PC-3 (cell line): ENCODE results near the gene TMEM170B. TPM values are rescaled to one million over a fixed set of nuclear protein-coding genes. Genes with fewer than 3 reads are reported as not detected.

ENCODE experiments used
- ATAC-seq: fragments of 200-7000 bp; cut with Tn5 transposase; 2 replicates; pipeline ENCODE4 v1.9.1; 2020; ENCODE audit warnings: mild to moderate bottlenecking, moderate library complexity
- BruUV-seq: library from RNA; stranded (reverse); fragments of 400-500 nt; replicated peaks from 2 replicates; lab custom pipeline; 2021; lab: Mats Ljungman, UMichigan
- CTCF ChIA-PET: fragments of 300-600 bp; sonication (Branson Sonifier 250); formaldehyde crosslinking; loops from one replicate; lab custom pipeline; 2022; ENCODE audit warnings: antibody characterized with exemption; lab: Charles Lee
- POLR2A ChIA-PET: fragments of 300-600 bp; sonication (Branson Sonifier 250); formaldehyde crosslinking; loops from one replicate; lab custom pipeline; 2022; ENCODE audit warnings: antibody characterized with exemption; ENCODE audit not compliant: unreplicated experiment; lab: Charles Lee
- DNase-seq: peaks from one replicate; pipeline ENCODE4 v3.0.0-alpha.2; 2015
- H2AFZ ChIP-seq: fragments of 300-600 bp; sonication (generic); 2 replicates; pipeline ENCODE4 v1.6.0; 2016; ENCODE audit warnings: antibody characterized with exemption, low read length
- H3F3A ChIP-seq: fragments of 300-600 bp; sonication (generic); one replicate; pipeline ENCODE4 v1.6.0; 2017; ENCODE audit warnings: antibody characterized with exemption, low read length, control low read depth, mild to moderate bottlenecking; ENCODE audit not compliant: unreplicated experiment
- H3K27ac ChIP-seq: fragments of 300-600 bp; sonication (generic); 2 replicates; pipeline ENCODE4 v1.5.1; 2016; ENCODE audit warnings: mild to moderate bottlenecking, low read length
- H3K27me3 ChIP-seq: fragments of 300-600 bp; sonication (generic); 2 replicates; pipeline ENCODE4 v1.6.1; 2016; ENCODE audit warnings: low read length, mixed read lengths
- H3K36me3 ChIP-seq: fragments of 300-600 bp; sonication (generic); 2 replicates; pipeline ENCODE4 v1.6.1; 2016; ENCODE audit warnings: low read depth, mixed run types, low read length, mixed read lengths
- H3K4me1 ChIP-seq: fragments of 300-600 bp; sonication (generic); 2 replicates; pipeline ENCODE4 v1.5.1; 2016; ENCODE audit warnings: low read length; ENCODE audit not compliant: insufficient read depth
- H3K4me2 ChIP-seq: fragments of 300-600 bp; sonication (generic); 2 replicates; pipeline ENCODE4 v1.6.0; 2016; ENCODE audit warnings: low read length
- H3K4me3 ChIP-seq: fragments of 300-600 bp; sonication (generic); 2 replicates; pipeline ENCODE4 v1.5.1; 2016; ENCODE audit warnings: mild to moderate bottlenecking, low read length, mixed read lengths
- H3K79me2 ChIP-seq: fragments of 300-600 bp; sonication (generic); 2 replicates; pipeline ENCODE4 v1.6.1; 2017; ENCODE audit warnings: low read length, mixed read lengths
- H3K9ac ChIP-seq: fragments of 300-600 bp; sonication (generic); 2 replicates; pipeline ENCODE4 v1.6.0; 2016; ENCODE audit warnings: mild to moderate bottlenecking, low read length
- H3K9me2 ChIP-seq: fragments of 300-600 bp; sonication (generic); replicated peaks from 2 replicates; pipeline ENCODE4 v1.6.1; 2016; ENCODE audit warnings: mixed run types, low read length, mixed read lengths
- H3K9me3 ChIP-seq: fragments of 300-600 bp; sonication (generic); 2 replicates; pipeline ENCODE4 v1.6.1; 2016; ENCODE audit warnings: low read length, mixed read lengths
- H4K20me1 ChIP-seq: fragments of 300-600 bp; sonication (generic); 2 replicates; pipeline ENCODE4 v1.6.1; 2016; ENCODE audit warnings: low read length, mixed read lengths
- EZH2 ChIP-seq: fragments of 300-600 bp; sonication (generic); IDR thresholded peaks from one replicate; pipeline ENCODE4 v1.6.1; 2017; ENCODE audit warnings: antibody characterized with exemption, mild to moderate bottlenecking, low read length; ENCODE audit not compliant: unreplicated experiment
- EZH2phosphoT487 ChIP-seq: fragments of 300-600 bp; sonication (generic); IDR thresholded peaks from 2 replicates; pipeline ENCODE4 v1.6.1; 2018; ENCODE audit warnings: mild to moderate bottlenecking, antibody characterized with exemption, low read length, borderline replicate concordance
- intact Hi-C: fragments of 100-400 bp; cut with micrococcal nuclease; formaldehyde crosslinking; loops from 2 replicates; pipeline ENCODE4 v1.9.0; 2023
- total RNA-seq: library from RNA; depleted of rRNA; stranded (reverse); fragments of >200 nt; gene quantifications from 2 replicates; pipeline ENCODE4 v1.2.3, GENCODE V29; 2014
- TF ChIP-seq, protein P1 (sequence below): fragments of 300-600 bp; sonication (generic); conservative IDR thresholded peaks from 2 replicates; pipeline ENCODE4 v1.5.1; 2017; ENCODE audit warnings: antibody characterized with exemption, low read depth, mild to moderate bottlenecking, low read length

TMEM170B gene
- total RNA-seq, 1 experiment from 2014 or later = 0.66 TPM

DNA sequence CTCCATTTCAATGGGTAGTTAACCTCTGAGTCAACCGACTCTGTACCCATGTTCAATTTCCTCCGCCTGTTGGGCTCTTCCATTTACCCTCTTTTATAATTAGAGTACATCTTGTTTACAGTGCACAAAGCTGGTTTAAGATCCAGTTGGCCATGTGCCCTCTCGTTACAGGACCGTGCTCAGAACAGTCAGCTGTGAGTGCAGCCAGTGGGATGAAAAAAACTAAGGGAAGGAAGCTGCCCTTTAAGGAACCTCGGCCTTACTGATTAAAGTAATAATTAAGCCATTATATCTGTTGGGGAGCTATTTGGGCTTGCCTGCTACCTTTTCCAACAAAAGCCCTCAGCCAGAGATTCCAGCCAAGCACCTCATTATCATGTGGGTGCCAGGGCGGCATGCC lies 68.8 kb downstream of the TMEM170B start:
- Histone ChIP-seq H3K27me3 (no peaks in the 10 kb centered on the region), H3K4me1 (peaks cover 28% of the 10 kb centered on the region), H3K79me2 (no peaks in the 10 kb centered on the region), H3K4me3 (no peak overlapping the region), H3K36me3 (no peaks in the 10 kb centered on the region), H4K20me1 (no peaks in the 10 kb centered on the region), H3K4me2 (no peak overlapping the region), H2AFZ (no peak overlapping the region), H3K9me3 (no peaks in the 10 kb centered on the region), H3K27ac (no peak overlapping the region), H3F3A (no peaks in the 10 kb centered on the region), H3K9ac (no peak overlapping the region), H3K9me2 (no peaks in the 10 kb centered on the region)
- ATAC-seq = no peak
- no peak for DNase-seq
- ChIA-PET POLR2A (no interaction called here), CTCF (no interaction called here)
- TF ChIP-seq, protein P1, sequence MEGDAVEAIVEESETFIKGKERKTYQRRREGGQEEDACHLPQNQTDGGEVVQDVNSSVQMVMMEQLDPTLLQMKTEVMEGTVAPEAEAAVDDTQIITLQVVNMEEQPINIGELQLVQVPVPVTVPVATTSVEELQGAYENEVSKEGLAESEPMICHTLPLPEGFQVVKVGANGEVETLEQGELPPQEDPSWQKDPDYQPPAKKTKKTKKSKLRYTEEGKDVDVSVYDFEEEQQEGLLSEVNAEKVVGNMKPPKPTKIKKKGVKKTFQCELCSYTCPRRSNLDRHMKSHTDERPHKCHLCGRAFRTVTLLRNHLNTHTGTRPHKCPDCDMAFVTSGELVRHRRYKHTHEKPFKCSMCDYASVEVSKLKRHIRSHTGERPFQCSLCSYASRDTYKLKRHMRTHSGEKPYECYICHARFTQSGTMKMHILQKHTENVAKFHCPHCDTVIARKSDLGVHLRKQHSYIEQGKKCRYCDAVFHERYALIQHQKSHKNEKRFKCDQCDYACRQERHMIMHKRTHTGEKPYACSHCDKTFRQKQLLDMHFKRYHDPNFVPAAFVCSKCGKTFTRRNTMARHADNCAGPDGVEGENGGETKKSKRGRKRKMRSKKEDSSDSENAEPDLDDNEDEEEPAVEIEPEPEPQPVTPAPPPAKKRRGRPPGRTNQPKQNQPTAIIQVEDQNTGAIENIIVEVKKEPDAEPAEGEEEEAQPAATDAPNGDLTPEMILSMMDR = no peak
- TF ChIP-seq EZH2 = no peak
- TF ChIP-seq EZH2phosphoT487 = no peak
- intact Hi-C loops = no loop called here
- BruUV-seq = no TSS peak

DNA sequence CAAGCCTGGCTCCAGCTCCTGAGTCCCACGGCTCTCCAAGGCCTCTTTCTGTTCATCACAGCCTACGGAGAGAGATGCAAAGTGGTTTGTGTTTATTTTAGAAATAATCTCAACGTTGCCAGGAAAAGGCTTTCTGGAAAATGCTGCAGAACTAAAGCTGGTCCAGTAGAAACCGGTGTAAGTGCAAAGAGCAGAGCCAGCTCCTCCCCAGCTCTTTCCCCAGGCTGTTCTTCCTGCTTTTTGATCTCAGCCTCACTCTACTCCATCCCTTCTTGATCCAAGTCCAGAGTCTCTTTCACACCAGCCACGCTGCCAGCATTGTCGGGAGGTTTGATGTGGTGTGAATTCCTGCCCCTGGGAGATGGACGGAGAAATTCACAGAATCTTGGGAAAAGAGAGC lies 69.8 kb downstream of the TMEM170B start:
- no peak overlapping the region for H3K27ac ChIP-seq
- H4K20me1 ChIP-seq = no peaks in the 10 kb centered on the region
- no peak overlapping the region for H2AFZ ChIP-seq

More for the DNA sequence above, 69.8 kb downstream of the TMEM170B start:
- no peaks in the 10 kb centered on the region for H3K79me2 ChIP-seq
- ATAC-seq = no peak
- peaks cover 24% of the 10 kb centered on the region for H3K4me1 ChIP-seq
- CTCF ChIA-PET = no interaction called here
- no peaks in the 10 kb centered on the region for H3K9me2 ChIP-seq
- H3K27me3 ChIP-seq = no peaks in the 10 kb centered on the region
- TF ChIP-seq, protein P1 = no peak
- no peak for TF ChIP-seq EZH2
- no peak for TF ChIP-seq EZH2phosphoT487
- H3K4me2 ChIP-seq = no peak overlapping the region
- no peak for DNase-seq
- H3K4me3 ChIP-seq = no peak overlapping the region
- intact Hi-C loops = no loop called here
- BruUV-seq = no TSS peak
- no peaks in the 10 kb centered on the region for H3K9me3 ChIP-seq
- no peaks in the 10 kb centered on the region for H3F3A ChIP-seq
- no peak overlapping the region for H3K9ac ChIP-seq
- POLR2A ChIA-PET = no interaction called here
- H3K36me3 ChIP-seq = no peaks in the 10 kb centered on the region
